CD4-positive, alpha-beta memory T cell (primary cell): ENCODE data around the gene TNNI3K. TPM values are rescaled to one million over a fixed set of nuclear protein-coding genes. Genes with fewer than 3 reads are reported as not detected.

Experiments used
- CTCF ChIA-PET: fragments of 350-600 bp; sonication (Branson Sonifier 250); formaldehyde crosslinking; loops from one replicate; lab custom pipeline; 2021; ENCODE audit warnings: inconsistent platforms; ENCODE audit not compliant: partially characterized antibody; lab: Charles Lee
- POLR2A ChIA-PET: fragments of 350-600 bp; sonication (Branson Sonifier 250); formaldehyde crosslinking; loops from one replicate; lab custom pipeline; 2021; ENCODE audit not compliant: partially characterized antibody; lab: Charles Lee
- DNase-seq, 5 donors: peaks; one replicate each; pipeline versions ENCODE4 v3.0.0 to v3.0.0-alpha.2; 2020 to 2022; ENCODE audit warnings: mixed read lengths in 1 of 5
- H3K27ac ChIP-seq: one replicate; pipeline ENCODE4 v1.7.0; 2013; ENCODE audit warnings: low read depth, low read length
- H3K27me3 ChIP-seq: 2 replicates; pipeline ENCODE4 v1.7.0; 2013; ENCODE audit warnings: mild to moderate bottlenecking, low read length, moderate library complexity; ENCODE audit not compliant: insufficient read depth
- H3K36me3 ChIP-seq: 2 replicates; pipeline ENCODE4 v1.7.0; 2013; ENCODE audit warnings: mild to moderate bottlenecking, low read length, moderate library complexity; ENCODE audit not compliant: insufficient read depth
- H3K4me1 ChIP-seq: 2 replicates; pipeline ENCODE4 v1.7.0; 2013; ENCODE audit warnings: mild to moderate bottlenecking, low read length, moderate library complexity; ENCODE audit not compliant: insufficient read depth
- H3K4me3 ChIP-seq, 2 donors: one replicate each; pipeline ENCODE4 v1.7.0; 2013; ENCODE audit warnings: low read length in 2 of 2, mild to moderate bottlenecking in 1 of 2
- H3K9me3 ChIP-seq, 2 donors: one replicate each; pipeline ENCODE4 v1.7.0; 2013; ENCODE audit warnings: low read length in 2 of 2, control low read depth in 1 of 2; ENCODE audit not compliant: control insufficient read depth in 1 of 2
- H3K27ac Mint-ChIP-seq, 7 donors: one replicate each; pipeline ENCODE4 v1.8.0; 2020 to 2021; ENCODE audit warnings: mixed read lengths in 7 of 7, mild to moderate bottlenecking in 6 of 7, inconsistent platforms in 3 of 7, moderate library complexity in 3 of 7
- H3K27me3 Mint-ChIP-seq, 2 donors: one replicate each; pipeline ENCODE4 v1.8.0; 2020 to 2021; ENCODE audit warnings: mixed read lengths in 2 of 2
- H3K36me3 Mint-ChIP-seq, 2 donors: one replicate each; pipeline ENCODE4 v1.8.0; 2020 to 2021; ENCODE audit warnings: mixed read lengths in 2 of 2, inconsistent platforms in 1 of 2, mild to moderate bottlenecking in 1 of 2
- H3K4me1 Mint-ChIP-seq, 4 donors: one replicate each; pipeline ENCODE4 v1.8.0; 2020 to 2021; ENCODE audit warnings: mixed read lengths in 4 of 4, mild to moderate bottlenecking in 1 of 4
- H3K4me3 Mint-ChIP-seq, 8 donors: one replicate each; pipeline ENCODE4 v1.8.0; 2020 to 2021; ENCODE audit warnings: mixed read lengths in 8 of 8, mild to moderate bottlenecking in 7 of 8, moderate library complexity in 6 of 8, inconsistent platforms in 3 of 8
- H3K9me3 Mint-ChIP-seq, 8 donors: one replicate each; pipeline ENCODE4 v1.8.0; 2020 to 2021; ENCODE audit warnings: mixed read lengths in 8 of 8, mild to moderate bottlenecking in 5 of 8, inconsistent platforms in 3 of 8, moderate library complexity in 1 of 8
- intact Hi-C: fragments of 100-400 bp; cut with micrococcal nuclease; formaldehyde crosslinking; loops from one replicate; pipeline ENCODE4 v1.15.1; 2023
- polyA plus RNA-seq, 2 donors: library from polyadenylated mRNA; unstranded; fragments of 300-500 nt; fragmentation: Illumina TruSeq; gene quantifications; one replicate each; pipeline ENCODE4 v1.2.3, GENCODE V29; 2021
- total RNA-seq, 2 experiments: library from RNA; stranded (reverse); gene quantifications; one replicate each; pipeline ENCODE4 v1.2.3, GENCODE V29; 2021

TNNI3K gene
- total and polyA plus RNA-seq, 4 experiments from 2014 or later = 0.54 TPM; not detected in 3

DNA sequence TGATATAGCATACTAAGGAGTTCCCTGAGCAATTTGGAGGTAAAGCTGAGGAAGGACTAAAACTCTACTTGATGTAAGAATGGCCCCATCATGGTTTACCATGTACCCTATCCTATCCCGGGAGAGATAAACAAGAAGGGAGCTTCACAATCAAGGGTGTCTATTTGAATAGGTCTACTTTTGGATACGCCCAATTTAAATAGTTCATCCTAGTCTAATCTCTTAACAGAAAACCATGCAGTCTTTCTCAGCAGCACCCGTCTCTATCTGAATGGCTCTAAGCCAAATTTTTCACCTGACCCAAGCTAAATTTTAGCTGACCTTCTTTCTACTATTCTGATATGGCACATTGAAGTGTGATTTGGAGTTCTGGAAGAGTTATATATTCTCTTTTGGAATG, 122.0 kb downstream of the TNNI3K start:
- no peak overlapping the region for H3K27ac Mint-ChIP-seq
- intact Hi-C loops = no loop called here
- CTCF ChIA-PET = no interaction called here

DNA sequence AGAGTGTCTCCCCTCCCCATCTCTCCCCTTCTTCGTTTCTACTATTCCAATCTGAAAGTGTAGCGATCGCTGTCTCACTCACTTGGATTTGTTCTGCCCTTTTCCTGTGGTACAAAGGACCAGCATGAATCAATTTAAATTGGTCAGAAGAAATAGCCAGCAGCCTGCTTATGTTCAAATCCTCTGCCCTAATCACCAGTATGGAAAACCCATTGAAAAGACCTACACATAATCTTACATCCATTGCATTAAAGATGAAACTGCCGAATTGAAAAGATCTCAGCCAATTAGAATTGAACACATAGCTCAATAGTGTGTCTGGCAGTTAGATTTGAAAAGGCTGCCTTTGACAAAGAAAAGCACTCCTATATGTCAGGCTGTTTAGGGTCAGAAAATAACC, 122.6 kb downstream of the TNNI3K start:
- H3K4me3 Mint-ChIP-seq = no peak overlapping the region
- intact Hi-C loops = no loop called here
- H3K27me3 Mint-ChIP-seq = no peaks in the 10 kb centered on the region
- H3K36me3 ChIP-seq = no peaks in the 10 kb centered on the region
- DNase-seq = no peak
- H3K9me3 Mint-ChIP-seq = peaks cover 0 to 4% (median 0%) of the 10 kb centered on the region in 8 donors
- no peaks in the 10 kb centered on the region for H3K36me3 Mint-ChIP-seq
- no peaks in the 10 kb centered on the region for H3K27me3 ChIP-seq
- CTCF ChIA-PET = no interaction called here
- POLR2A ChIA-PET = no interaction called here
- no peaks in the 10 kb centered on the region for H3K4me1 ChIP-seq
- H3K4me3 ChIP-seq = no peak overlapping the region
- H3K9me3 ChIP-seq = no peaks in the 10 kb centered on the region
- no peak overlapping the region for H3K27ac ChIP-seq
- H3K4me1 Mint-ChIP-seq = no peaks in the 10 kb centered on the region
- no peak overlapping the region for H3K27ac Mint-ChIP-seq

More for the DNA sequence above, 122.0 kb downstream of the TNNI3K start:
- Mint-ChIP-seq H3K4me3 (no peak overlapping the region), H3K36me3 (no peaks in the 10 kb centered on the region), H3K27me3 (no peaks in the 10 kb centered on the region), H3K4me1 (no peaks in the 10 kb centered on the region), H3K9me3 (peaks cover 0 to 4% (median 0%) of the 10 kb centered on the region in 8 donors)
- H3K4me1 ChIP-seq = no peaks in the 10 kb centered on the region
- no peak overlapping the region for H3K4me3 ChIP-seq
- POLR2A ChIA-PET = no interaction called here
- H3K36me3 ChIP-seq = no peaks in the 10 kb centered on the region
- H3K9me3 ChIP-seq = no peaks in the 10 kb centered on the region
- DNase-seq = no peak
- H3K27ac ChIP-seq = no peak overlapping the region
- H3K27me3 ChIP-seq = no peaks in the 10 kb centered on the region

DNA sequence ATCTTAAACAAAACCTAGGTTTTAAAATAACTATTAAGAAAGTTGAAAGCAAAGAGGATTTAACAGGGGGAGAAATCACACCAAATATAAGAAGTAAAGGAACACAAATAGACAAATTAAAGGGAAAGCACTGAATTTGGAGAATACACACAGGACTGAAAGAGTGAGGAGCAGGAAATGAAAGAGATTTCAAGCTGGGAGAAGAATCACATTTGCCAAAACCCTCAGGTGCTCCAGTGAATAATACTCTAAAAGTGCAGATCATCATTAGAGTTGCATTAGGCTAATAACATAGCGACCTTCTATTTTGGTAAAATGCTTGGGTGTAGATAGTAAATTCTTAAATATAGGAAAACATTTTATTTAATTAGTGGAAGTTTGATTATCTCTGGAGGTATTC, 127.5 kb downstream of the TNNI3K start:
- H3K27me3 ChIP-seq = no peaks in the 10 kb centered on the region
- intact Hi-C loops = no loop called here
- no peaks in the 10 kb centered on the region for H3K4me1 ChIP-seq
- Mint-ChIP-seq H3K27me3 (peaks cover 0 to 2% of the 10 kb centered on the region in 2 donors), H3K27ac (no peak overlapping the region), H3K4me1 (no peaks in the 10 kb centered on the region), H3K36me3 (no peaks in the 10 kb centered on the region), H3K9me3 (peaks cover 0 to 2% (median 0%) of the 10 kb centered on the region in 8 donors), H3K4me3 (no peak overlapping the region)
- H3K36me3 ChIP-seq = no peaks in the 10 kb centered on the region
- H3K4me3 ChIP-seq = no peak overlapping the region
- H3K27ac ChIP-seq = no peak overlapping the region
- POLR2A ChIA-PET = no interaction called here
- no peak for DNase-seq
- no peaks in the 10 kb centered on the region for H3K9me3 ChIP-seq
- CTCF ChIA-PET = no interaction called here

DNA sequence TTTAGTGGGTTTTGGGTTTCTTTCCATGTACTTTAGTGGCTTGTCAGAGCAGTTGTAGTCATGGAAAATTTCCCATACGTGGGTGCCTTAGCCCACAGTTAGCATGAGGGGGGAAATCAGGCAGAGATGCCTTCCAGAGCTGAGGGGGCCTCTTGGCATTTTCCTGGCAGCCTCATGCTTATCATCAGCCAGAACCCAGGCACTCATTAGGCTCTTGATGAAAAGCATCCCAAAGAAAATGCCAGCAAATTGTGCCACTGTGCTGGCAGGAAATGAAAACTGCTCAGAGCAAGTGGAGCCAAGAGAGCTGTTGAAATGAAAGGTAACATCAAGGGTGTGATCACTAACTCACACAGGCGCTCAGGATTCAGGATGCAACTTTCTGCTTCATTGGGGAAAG, 128.0 kb downstream of the TNNI3K start:
- no peak overlapping the region for H3K27ac Mint-ChIP-seq

DNA sequence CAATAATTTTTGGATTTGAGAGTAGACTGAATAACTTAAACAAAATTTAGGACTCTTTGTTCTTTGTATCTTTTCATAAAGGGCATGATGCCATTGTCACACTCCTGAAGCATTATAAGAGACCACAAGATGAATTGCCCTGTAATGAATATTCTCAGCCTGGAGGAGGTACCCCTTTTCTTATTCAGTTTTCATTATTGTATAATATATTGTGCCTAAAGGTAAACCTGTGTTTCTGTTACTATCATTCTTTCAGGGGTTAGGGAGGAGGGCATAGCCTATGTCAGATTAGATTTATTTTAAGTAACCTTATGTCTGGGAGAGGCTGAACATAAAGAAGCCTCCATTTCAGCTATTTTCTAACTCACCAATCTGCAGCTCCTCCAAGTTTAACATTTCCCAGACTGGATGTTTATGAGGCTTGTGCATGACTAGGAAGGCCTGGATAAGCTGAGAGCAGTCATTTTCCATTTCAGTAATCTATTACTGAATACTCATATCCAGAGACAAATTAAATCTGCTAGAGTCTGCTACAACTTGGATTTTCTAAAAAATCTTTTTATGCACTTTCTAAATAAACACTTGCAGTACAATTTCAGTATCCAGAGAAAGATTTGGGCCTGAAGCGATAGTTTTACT, 132.1 kb downstream of the TNNI3K start:
- no peak overlapping the region for H3K4me3 Mint-ChIP-seq
- POLR2A ChIA-PET = no interaction called here
- intact Hi-C loops = no loop called here
- CTCF ChIA-PET = no interaction called here
- no peaks in the 10 kb centered on the region for H3K36me3 ChIP-seq
- no peak for DNase-seq
- peaks cover 0 to 4% of the 10 kb centered on the region in 2 donors for H3K36me3 Mint-ChIP-seq
- H3K4me1 Mint-ChIP-seq = no peaks in the 10 kb centered on the region
- no peak overlapping the region for H3K4me3 ChIP-seq
- no peaks in the 10 kb centered on the region for H3K4me1 ChIP-seq
- no peaks in the 10 kb centered on the region for H3K27me3 ChIP-seq
- no peaks in the 10 kb centered on the region for H3K9me3 ChIP-seq
- H3K27ac ChIP-seq = no peak overlapping the region
- peaks cover 0 to 2% of the 10 kb centered on the region in 2 donors for H3K27me3 Mint-ChIP-seq
- H3K9me3 Mint-ChIP-seq = peaks cover 0 to 2% (median 0%) of the 10 kb centered on the region in 8 donors
- H3K27ac Mint-ChIP-seq = no peak overlapping the region

More for the DNA sequence above, 128.0 kb downstream of the TNNI3K start:
- Histone ChIP-seq H3K27me3 (no peaks in the 10 kb centered on the region), H3K4me1 (no peaks in the 10 kb centered on the region), H3K27ac (no peak overlapping the region), H3K4me3 (no peak overlapping the region), H3K9me3 (no peaks in the 10 kb centered on the region), H3K36me3 (no peaks in the 10 kb centered on the region)
- intact Hi-C loops = no loop called here
- DNase-seq = no peak
- Mint-ChIP-seq H3K4me1 (no peaks in the 10 kb centered on the region), H3K9me3 (peaks cover 0 to 2% (median 0%) of the 10 kb centered on the region in 8 donors), H3K27me3 (peaks cover 0 to 2% of the 10 kb centered on the region in 2 donors), H3K4me3 (no peak overlapping the region), H3K36me3 (no peaks in the 10 kb centered on the region)
- ChIA-PET POLR2A (no interaction called here), CTCF (no interaction called here)

DNA sequence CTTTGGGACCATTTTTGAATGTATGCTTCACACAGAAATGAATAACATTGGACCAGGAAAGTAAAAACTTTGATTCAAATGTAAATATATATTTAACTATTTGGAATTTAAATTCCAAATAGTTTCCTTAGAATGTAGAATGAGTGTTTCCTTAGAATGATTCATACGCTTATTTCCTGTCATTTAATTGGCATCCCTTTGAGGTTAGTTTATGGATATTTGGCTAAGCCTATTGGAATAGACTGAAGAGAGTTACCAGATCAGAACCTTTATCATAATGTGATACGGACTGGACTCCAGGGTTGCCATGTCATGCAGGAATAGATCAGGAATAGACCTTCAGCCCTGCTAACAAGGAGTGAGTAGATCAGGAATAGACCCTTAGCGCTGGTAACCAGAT, 133.1 kb downstream of the TNNI3K start:
- DNase-seq = no peak
- Histone ChIP-seq H3K4me1 (no peaks in the 10 kb centered on the region), H3K9me3 (no peaks in the 10 kb centered on the region), H3K36me3 (no peaks in the 10 kb centered on the region), H3K27ac (no peak overlapping the region), H3K27me3 (no peaks in the 10 kb centered on the region), H3K4me3 (no peak overlapping the region)
- Mint-ChIP-seq H3K4me1 (no peaks in the 10 kb centered on the region), H3K27ac (no peak overlapping the region), H3K9me3 (peaks cover 0 to 2% (median 0%) of the 10 kb centered on the region in 8 donors), H3K4me3 (no peak overlapping the region), H3K27me3 (peaks cover 0 to 2% of the 10 kb centered on the region in 2 donors), H3K36me3 (peaks cover 0 to 4% of the 10 kb centered on the region in 2 donors)
- CTCF ChIA-PET = no interaction called here
- POLR2A ChIA-PET = no interaction called here
- intact Hi-C loops = no loop called here

DNA sequence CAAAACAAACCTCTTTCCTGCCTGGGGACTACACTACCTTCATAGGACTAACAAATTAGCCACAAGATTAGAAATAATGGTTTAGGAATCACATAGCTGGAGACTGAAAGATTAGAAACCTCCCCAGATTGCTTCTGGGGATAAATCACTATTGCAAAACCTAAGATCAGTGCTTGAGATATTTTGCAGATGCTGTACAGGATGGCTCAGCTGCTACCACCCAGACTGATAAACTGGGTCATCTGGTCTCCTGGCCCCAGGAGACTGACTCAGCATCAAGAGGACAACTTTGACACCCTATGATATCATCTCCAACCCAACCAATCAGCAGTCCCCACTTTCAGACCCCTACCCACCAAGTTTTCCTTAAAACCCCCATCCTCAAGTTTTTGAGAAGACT, 140.2 kb downstream of the TNNI3K start:
- peaks cover 0 to 2% (median 0%) of the 10 kb centered on the region in 8 donors for H3K9me3 Mint-ChIP-seq
- H3K4me3 Mint-ChIP-seq = no peak overlapping the region
- no peak for DNase-seq
- H3K36me3 Mint-ChIP-seq = no peaks in the 10 kb centered on the region
- no peak overlapping the region for H3K27ac Mint-ChIP-seq
- Histone ChIP-seq H3K4me1 (no peaks in the 10 kb centered on the region), H3K4me3 (no peak overlapping the region), H3K27me3 (no peaks in the 10 kb centered on the region), H3K36me3 (no peaks in the 10 kb centered on the region), H3K9me3 (no peaks in the 10 kb centered on the region), H3K27ac (no peak overlapping the region)
- H3K4me1 Mint-ChIP-seq = no peaks in the 10 kb centered on the region
- intact Hi-C loops = no loop called here
- H3K27me3 Mint-ChIP-seq = no peaks in the 10 kb centered on the region
- POLR2A ChIA-PET = no interaction called here
- CTCF ChIA-PET = no interaction called here
